Measurements from ENCODE around the gene A4GALT.
"Not testable (repeated sequence)": the region's sequence is repeated elsewhere in the genome, so short reads cannot be mapped to it uniquely, and the experiment has no call there.

The A4GALT gene

DNA sequence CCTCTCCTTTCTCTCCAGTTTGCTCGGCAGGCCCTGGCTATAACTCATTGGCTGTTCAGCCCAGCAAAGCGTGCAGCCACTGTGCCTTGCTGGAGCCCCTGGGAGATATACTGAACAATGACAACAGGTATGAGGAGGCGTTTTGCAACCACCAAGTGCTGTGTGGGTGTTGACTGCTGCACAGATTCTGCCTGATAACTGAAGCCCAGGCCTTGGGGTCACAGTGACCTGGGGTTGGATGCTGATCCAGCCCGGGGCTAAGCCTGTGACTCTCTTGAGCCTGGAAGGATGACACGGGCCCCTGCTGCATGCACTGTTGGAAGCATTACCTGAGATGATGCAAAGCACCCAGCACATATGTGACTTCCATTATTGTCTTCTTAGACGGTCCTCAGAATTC lies 13.7 kb upstream of the A4GALT start:
- DNase-seq = no peak

DNA sequence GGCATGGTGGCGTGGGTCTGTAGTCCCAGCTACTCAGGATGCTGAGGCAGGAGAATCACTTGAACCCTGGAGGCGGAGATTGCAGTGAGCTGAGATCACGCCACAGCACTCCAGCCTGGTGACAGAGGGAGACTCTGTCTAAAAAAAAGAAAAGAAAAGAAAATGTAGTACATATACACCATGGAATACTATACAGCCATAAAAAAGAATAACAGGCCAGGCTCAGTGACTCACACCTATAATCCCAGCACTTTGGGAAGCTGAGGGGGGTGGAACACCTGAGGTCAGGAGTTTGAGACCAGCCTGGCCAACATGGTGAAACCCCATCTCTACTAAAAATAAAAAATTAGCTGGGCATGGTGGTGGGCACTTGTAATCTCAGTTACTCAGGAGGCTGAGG lies 12.7 kb upstream of the A4GALT start:
- not testable (repeated sequence) for DNase-seq

DNA sequence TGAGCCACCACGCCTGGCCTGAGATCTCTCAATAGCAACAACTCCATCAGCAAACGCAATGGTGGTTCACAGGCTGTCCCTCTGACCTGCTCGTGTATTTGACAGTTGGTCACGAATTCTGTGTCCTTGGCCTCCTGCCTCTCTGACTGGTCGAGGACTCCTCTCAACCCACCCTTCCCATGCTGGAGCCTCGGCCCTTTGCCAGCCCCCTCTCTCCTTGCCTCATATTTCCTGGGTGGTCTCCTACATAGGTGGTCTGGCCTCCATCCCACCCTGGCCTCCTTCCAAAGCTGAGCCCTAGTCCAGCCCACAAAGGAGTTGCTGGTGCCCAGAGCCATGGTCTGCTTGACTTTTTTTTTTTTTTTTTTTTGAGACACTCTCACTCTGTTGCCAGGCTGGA lies 11.4 kb upstream of the A4GALT start:
- DNase-seq = no peak

DNA sequence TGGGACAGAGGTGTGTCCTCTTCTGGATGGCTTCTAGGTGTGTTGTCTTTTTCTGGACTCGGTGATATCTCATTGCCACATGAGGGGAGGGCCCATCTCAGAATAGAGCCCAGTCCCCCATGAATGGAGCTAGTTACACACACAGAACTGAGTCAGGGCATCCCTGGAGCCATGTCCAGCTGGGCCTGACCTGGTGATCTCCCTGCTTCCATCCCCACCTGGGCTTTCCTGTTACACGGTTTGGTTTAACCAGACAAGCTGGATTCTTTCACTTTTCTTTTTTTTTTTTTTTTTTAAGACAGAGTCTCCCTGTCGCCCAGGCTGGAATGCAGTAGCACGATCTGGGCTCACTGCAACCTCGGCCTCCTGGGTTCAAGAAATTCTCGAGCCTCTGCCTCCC lies 6.1 kb upstream of the A4GALT start:
- no peak for DNase-seq

DNA sequence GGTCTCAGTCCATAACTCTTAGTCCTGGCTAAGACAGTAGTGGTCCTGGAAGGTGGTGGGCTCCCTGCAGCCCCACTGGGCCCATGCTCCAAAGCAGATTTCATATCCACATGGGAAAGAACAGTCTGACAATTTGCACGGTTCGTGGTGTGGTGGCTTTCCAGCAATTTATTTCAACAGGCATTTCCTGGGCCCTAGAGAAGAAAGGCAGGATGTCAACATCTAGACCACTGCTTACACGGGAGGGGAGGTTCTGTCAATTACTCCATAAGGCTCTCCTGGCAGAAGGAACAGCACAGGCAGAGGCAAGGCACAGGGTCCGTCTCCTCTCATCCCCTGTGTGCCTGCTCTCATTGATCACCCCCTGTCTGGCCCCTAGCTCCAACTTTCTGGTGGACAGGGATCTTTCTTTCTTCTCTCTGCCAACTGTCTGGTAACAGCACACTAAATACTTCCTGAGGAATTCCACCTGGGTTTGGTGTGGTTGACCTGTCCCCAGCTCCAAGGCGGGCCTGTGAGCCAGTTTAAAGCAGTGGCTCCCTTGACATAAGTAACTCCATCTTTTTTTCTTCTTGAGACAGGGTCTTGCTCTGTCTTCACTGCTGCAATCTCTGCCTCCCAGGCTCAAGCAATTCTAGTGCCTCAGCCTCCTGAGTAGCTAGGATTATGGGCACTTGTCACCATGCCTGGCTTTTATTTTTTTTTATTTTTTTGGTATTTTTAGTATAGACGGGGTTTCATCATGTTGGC lies 5.1 kb upstream of the A4GALT start:
- no peak for DNase-seq

DNA sequence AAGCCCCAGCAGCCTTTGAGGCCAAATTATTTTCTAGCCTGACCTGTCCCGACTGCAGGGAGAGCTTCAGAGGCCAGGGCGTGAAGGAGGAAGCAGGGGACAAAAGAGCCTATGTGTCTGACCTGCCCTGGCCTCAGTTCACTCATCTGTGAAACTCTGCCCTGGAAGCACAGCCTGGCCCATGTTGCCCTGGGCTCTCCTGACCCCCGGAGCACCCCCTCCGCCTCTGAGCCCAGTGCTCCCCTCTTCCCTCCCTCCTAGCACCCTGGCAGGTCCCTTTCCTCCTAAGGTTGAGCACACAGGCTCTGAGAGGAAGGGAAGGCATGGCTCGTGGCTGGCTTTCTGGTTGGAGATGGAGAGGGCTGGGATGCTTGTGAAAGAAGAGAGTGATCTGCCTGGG lies 3.4 kb upstream of the A4GALT start:
- DNase-seq = no peak

DNA sequence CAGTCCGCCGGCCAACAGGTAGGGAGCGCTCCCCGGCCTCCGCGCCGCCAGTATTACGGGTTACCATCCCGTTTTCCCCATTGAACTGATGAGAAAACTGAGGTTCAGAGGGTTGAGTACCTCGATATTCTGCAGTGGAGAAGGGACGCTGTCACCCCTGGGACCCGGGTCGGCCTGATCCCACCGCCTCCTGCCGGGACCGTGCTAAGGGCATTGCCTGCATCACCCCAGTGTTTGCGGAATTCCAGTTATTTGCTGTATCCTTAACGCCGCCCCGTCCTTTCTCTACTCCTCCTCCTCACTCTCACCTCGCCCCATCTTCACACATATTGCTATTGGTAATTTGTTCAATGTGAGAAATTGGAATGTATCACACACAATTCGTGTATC lies 370 bp upstream of the A4GALT start:
- DNase-seq = peak; percentile 21

DNA sequence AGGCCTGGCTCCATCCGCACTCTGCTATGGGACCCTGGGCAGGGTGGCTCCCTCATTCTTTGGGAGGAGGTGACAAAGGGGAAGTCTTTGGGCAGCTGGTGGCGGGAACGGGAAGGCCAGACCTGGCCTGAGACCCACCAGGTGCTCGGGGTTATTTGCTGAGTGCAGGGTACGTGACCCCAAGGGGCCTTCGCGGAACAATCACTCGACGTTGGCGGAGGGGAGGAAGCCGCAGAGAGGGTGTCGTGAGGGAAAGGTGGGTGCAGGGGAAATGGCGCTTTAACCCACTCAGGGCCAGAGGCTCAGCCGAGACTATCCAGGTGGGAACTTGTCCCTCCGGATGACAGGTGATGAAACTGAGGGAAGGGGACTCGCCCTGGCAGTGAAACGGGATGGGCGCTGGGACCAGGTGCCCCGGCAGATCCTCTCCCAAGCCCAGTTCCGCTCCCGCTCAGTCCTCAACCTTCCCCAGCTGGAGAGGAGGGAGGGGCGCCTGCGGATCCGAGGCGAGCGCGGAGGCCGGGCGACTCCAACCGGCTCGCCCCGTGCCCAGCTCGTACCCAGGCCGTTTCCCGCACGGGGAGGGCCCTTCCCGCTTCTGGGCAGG lies 911 bp downstream of the A4GALT start:
- DNase-seq = no peak

DNA sequence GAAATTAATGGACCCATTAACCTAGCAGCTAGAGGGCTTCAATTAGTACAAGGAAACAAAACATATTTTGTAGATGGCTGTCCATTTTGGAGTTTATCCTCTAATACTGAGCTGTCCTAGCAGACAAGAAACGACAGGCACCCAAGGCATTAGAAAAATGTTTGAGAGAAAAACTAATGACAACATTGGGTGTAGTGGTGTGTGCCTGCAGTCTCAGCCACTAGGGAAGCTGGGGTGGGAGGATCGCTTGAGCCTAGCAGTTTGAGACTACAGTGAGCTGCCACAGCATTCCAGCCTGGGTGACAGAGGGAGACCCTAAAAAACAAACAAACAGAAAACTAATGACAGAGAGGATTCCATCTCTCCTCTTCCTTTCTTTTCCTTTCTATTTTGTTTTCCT lies 1.5 kb downstream of the A4GALT start:
- no peak for DNase-seq

DNA sequence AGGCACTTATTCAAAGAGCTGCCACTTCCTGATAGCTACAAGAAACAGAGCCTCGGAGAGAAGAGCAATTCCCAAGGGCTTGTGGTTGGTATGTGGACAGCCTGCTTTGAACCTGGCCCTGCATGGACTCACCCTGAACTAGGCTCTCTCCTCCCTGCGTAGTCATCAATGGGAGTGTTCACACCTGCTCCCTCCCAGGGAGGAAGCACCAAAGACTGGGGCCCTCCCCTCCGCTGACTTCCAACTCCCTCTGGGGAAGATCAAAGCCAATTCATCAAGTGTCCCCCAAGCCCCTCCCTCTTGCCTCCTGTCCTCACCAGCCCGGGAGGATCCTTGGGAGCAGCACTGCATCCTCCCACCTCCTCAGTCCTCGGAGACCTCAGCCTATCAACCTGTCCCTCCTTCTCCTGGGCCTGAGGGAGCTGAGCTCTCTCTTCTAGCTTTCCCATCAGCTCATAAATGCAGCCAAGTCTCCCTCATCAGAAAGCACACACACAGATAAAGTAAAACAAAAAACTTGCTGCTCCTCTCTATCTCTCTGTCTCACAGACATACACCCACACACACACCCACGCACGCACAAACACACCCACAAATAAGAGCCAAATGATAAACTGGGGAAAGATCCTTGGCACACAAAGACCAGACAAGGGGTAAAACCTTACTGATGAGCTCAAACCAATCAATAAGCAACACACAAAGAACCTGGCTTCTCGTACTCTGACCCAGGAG lies 3.3 kb downstream of the A4GALT start:
- DNase-seq = peak; percentile 32

DNA sequence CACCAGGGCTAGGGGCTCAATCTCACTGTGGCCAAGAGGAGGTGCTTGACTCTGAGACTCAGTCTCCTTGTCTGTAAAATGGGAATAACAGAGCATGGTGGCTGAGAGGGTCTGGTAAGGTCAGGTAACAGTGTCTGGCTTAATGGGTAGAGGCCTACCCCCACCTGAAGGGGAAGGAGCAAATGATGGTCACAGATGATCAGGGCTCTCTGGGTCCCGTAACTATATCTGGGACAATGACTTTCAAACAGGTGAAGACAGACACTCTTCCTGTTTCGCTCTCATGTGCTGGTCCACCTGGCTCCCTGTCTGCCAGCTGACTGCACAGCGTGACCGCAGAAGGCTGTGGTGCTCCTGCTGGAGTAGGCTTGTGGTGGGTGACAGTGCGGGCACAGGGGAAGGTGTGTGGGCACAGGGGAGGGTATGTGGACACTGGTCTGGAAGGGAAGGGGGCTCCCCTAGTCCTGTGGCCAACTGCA lies 4.0 kb downstream of the A4GALT start:
- DNase-seq = no peak

DNA sequence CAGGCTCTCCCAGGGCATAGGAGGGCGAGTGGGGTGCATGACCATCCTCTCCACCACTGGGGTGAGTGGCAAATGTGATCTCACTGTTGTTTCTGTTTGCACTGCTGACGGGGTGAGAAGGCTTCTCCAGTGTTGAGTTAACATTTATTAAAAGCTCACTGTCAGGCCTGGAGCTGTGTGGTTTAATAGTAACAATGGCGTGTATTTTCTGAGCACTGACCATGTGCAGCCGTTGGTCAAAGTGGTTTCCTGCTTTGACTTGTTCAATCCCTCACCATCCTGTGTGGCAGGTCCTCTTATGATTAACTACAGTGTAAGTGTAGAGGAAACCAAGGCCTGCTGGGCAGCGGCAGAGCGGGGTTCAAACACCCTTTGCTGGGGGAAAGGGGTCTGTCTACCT lies 4.4 kb downstream of the A4GALT start:
- DNase-seq = no peak

DNA sequence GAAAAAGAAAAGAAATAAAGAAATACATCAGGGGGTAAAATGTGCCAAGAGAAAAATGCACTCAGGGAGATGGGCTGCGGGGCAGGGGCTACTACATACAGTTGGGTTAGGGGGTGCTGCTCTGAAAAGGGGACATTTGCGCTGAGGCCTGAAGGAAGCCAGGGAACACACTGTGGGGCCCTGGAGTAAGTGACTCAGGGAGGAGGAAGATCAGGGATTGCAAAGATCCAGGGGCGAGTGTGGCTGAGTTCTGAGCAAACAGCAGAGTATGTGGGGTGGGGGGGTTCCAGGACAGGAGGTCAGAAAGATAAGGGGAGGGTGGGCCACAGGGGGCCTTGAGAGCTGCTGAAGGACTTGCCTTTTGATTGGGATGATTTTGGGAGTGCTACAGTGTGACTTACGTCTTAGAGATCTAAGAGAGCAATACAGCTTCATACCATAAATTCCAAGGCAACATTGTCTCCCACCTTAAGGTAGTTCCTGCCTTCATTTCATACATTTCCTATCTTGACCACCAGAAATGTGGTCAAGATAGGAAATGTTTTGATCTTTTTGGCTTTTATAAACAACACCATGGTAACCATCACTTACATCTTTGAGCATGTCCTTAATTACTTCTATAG lies 5.8 kb downstream of the A4GALT start:
- DNase-seq = no peak

DNA sequence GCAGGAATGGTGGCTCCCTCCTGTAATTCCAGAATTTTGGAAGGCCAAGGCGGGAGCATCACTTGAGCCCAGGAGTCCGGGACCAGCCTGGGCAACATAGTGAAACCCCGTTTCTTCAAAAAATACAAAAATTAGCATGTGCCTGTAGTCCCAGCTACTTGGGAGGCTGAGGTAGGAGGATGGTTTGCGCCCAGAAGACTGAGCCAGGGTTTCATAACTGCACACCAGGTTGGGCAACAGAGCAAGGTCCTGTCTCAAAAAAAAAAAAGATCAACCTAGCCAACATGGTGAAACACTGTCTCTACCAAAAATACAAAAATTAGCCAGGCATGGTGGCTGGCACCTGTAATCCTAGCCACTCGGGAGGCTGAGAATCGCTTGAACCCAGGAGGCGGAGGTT lies 6.4 kb downstream of the A4GALT start:
- DNase-seq = no peak

DNA sequence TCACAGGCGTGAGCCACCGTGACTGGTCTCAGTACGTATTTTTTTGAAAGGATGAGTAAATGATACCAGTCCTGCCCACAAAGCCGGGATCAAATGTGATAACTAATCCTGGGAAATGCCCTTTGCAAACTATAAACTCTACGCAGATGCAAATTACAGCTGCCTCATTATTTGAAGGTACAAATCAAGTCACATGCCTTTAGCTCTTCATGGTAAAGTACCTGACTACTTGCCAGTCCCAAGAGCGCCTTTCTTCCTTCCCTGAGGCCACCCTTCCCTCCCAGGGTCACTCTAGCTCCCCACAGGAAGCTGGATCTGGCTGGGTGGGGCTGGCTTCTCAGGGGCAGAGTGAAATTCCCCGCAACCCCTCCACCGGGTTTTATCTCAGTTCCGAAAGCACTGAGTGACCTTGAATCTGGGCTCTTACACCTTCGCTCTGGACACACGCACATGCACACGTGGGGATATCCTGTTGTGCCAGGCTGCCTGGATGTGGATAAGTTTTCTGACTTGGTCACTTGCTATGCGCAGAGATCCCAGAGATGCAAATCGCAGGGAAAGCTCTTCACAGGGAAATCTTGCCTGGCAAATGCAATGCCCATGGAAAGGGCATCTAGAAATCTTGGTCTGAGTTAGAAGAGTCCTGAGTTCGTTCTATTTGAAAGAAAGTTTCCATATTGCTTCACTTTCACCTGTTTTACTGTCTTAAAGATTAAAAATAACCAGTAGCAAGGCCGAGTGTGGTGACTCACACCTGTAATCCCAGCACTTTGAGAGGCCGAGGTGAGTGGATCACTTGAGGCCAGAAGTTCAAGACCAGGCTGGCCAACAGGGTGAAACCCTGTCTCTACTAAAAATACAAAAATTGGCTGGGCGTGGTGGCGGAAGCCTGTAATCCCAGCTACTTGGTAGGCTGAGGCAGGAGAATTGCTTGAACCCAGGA lies 8.5 kb downstream of the A4GALT start:
- no peak for DNase-seq

DNA sequence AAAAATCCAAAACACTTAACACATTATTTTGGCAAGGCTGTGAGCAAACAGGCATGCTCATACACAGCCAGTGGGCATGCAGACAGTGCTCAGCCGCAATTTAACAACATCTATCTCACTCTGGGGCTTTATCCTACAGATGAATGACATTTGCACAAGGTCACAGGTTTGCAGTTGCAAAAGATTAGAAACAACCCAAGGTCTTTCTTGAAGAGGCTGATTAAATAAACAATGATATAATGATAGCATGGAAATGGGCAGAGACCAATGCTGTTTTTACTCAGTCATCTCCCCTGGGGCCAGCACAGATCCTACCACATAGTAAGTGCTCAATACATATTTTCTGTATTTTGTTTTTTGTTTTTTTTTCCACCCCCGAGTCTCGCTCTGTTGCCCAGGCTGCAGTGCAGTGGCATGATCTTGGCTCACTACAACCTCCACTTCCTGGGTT lies 9.4 kb downstream of the A4GALT start:
- no peak for DNase-seq

DNA sequence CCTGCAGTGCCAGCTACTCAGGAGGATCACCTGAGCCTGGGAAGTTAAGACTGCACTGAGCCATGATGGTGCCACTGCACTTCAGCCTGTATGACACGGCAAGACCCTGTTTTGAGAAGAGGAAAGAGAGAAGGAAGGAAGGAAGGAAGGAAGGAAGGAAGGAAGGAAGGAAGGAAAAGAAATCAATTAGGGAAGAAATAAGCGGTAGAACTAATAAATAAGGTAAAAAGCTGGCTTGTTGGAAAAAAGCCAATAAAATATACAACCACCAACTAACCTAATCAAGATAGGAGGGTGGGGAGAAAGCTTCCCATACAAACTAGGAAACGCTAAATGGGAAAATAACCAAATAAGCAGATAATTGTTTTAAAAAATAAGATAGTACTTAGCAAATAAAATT lies 12.3 kb downstream of the A4GALT start:
- DNase-seq = no peak

DNA sequence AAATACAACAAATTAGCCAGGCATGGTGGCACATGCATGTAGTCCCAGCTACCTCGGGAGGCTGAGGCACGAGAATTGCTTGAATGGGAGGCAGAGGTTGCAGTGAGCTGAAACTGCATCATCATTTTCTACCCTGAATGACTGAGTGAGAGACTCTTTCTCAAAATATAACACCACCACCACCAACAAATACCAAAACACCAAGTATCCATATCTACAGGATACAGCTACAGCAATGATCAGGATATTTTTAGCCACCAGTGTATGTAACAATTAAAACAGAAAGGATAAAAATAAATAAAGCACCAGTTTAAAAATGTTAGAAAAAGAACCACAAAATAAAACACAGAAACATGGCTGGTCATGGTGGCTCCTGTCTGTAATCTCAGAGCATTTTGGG lies 13.2 kb downstream of the A4GALT start:
- DNase-seq = no peak

DNA sequence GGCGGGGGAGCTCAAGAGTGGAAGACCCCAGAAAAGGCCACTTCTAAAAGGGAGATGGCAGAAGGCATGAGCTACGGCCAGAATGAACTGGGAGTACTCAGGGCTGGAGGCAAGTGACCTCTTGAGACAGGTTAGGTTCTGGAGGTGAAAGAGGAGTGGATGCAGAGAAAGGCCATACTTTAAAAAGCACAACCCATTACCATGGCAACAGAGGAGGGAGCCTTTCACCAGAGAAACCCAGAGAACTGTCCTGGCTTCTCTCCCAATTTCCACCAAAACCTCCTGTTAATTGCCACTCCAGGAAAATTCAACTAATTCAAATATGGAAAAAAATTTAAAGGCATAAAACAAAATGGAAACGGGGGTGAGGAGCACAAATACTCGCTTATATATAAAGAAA lies 15.8 kb downstream of the A4GALT start:
- DNase-seq = no peak

DNA sequence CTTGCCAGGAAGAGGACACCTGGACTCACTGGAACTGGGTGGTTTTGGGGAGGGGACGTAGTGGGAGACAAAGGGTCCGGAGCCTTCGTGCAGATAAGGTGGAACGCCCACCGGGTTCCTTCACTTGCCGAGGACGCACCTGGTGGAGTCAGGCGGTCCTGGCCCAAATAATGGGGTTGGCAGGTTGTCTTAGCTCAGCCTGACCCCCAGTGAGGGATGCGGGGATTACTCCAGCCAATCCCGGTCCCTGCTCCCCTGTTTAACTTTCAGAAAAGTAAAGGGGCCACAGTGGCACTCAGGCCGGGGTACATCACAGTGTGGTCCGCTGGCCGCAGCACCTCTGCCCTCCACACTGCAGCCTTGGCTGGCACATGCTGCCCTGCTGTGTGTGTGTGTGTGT lies 18.0 kb downstream of the A4GALT start:
- DNase-seq = no peak

DNA sequence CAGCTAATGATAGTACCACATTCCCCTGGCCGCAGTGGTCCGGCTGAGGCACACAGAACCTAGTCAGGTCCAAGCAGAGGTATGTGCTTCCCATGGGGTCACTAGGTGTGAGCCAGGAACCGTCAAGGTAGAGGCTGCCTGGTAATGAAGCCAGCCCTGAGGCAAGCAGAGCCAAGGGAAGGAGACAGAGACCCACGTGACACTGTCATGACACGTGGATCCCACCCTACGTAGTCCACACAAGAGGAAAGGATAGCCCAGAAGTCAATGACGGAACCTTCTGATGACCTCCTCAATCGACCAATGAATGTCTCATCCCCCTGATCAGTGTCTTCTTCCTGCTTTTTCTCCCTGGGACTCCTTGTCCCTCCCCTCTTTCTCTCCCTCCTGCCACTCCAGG lies 19.0 kb downstream of the A4GALT start:
- DNase-seq = no peak

DNA sequence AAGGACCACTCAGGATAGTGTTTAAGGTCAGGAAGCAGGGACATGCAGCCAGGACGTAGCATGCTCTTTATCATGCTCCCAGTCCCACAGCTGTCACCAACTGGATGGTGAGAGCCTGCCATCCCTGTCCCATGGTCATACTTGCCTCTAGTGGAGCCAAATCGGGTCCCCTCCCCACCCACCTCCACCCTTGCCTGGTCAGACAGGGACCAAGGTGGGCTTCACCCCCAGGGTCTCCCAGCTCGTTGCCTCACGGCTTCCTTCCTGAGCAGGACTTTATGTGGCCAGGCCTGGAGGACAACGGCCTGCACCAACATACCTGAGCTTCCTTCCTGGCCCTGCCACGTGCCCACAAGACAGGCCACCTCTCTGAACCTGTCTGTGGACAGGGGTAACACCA lies 19.8 kb downstream of the A4GALT start:
- no peak for DNase-seq
